ENCODE data around the gene PDK2.
"Not testable (repeated sequence)": the region's sequence is repeated elsewhere in the genome, so short reads cannot be mapped to it uniquely, and the experiment has no call there.

Gene PDK2

DNA sequence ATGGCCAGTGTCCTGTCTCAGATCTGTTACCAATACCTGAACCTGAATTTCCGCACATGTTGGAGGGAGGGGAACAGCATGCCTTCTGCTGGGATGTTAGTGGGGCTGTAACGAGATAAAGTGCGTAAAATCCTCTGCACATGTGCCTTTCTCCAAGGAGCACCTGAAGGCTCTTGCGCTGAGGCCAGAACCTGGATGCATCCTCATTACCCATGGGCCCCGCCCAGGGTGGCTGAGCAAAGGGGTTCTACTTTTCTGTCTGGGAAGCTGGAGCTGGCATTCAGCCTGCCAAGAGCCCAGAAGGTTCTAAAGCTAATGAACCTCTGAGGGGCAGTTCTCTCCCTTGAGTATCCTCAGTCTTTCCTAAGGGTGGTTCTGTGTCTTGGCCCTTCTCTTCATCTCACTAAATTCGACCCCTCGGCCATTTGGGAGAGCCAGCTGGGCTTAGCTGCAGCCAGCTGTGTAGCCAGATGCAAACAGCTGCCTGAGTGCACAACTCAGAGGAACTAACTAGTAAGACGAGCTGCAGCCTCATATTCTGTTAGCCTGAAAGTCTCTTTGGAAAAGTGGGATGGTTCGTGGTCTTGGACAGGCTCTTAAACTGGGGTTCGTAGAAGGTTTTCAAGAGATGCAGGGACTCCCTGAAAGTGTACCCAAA, 36.7 kb upstream of the PDK2 start:
- DNase-seq (ENCODE audit: low spot score), result no peak

DNA sequence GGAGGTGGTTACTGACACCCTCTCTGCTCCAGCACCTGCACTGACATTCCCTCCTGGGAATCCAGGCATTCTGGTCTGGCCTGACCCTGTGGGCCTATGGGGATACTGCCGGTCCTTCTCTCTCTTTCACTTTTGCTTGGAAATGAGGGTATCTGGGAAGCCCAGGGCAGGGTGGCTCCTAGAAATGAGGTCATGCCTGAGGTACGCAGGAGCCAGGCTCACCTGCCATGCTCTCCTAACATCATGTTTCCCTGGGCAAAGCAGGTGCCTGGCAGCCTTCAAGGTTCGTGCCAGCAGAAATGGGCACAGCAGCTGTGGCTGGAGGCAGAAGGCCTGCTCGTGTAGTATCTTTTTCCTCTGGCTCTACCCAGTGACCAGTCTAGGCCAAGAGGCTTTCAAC, 35.9 kb upstream of the PDK2 start:
- DNase-seq (ENCODE audit: low spot score), result no peak

DNA sequence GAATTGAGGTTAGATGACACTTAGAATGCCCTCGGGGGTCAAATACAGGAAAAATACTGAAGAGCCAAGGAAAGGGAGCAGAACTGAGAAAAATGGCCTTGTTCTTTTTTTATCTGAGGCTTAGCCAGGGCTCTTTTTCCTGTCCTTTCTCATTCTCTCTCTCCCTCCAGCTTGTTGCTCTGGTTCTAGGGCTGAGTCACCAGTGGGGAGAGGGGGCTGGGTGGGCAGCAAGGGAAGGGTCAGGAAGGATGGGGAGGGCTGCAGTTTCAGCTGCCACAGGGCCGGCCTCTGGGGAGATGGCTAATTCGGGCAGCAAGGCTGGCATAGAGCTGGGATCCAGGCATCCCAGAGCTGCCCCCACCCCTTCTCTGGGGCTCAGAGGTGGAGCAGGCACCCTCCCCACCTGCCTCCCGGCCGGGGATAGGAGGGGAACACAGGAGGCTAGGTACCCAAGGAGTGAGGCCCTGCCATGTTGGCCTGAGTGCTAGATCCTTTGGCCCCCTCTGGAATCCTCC, 35.3 kb upstream of the PDK2 start:
- no peak for DNase-seq (ENCODE audit: low spot score)

DNA sequence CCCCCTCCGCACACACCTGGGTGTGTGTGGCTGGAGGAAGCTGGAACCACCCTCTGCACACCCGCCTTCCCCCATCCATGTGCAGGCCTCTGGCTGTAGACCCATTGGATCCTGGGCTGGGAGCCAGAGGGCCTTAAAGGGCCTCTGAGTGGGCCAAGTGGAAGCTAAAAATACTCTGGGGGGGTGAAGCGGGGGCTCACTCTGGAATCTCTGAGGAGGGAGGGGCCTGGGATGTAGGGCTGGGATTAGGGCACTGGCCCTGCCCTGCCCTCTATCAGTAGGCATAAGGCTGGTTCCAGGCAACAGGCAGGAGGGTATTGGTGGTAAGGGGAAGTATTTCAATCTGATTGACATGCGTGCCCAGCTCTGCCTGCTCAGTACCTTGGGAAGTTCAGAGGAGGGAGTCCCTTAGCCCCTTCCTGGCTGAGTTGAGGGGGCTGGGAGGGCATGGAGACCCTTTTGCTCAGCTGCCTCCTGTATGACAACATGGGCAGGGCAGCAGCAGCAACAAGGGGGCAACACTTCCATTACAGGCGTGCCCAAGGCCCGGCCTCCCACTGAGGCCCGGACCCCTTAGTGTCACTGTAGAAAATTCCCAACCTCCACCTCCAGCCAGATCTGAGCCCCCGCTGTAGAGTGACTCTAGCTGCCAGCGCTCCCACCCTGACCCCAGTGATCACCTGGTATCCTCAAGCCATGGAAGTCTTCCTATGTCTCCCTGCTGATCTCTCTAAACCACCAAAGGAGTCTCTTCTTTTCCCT, 34.0 kb upstream of the PDK2 start:
- DNase-seq (ENCODE audit: low spot score), result no peak

DNA sequence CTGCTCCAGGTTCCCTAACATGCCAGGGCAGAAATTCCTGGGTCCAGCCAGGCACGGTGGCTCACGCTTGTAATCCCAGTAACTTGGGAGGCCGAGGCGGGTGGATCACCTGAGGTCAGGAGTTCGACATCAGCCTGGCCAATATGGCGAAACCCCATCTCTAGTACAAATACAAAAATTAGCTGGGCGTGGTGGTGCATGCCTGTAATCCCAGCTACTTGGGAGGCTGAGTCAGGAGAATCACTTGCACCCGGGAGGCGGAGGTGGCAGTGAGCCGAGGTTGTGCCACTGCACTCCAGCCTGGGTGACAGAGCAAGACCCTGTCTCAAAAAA, 33.5 kb upstream of the PDK2 start:
- not testable (repeated sequence) for DNase-seq (ENCODE audit: low spot score)

DNA sequence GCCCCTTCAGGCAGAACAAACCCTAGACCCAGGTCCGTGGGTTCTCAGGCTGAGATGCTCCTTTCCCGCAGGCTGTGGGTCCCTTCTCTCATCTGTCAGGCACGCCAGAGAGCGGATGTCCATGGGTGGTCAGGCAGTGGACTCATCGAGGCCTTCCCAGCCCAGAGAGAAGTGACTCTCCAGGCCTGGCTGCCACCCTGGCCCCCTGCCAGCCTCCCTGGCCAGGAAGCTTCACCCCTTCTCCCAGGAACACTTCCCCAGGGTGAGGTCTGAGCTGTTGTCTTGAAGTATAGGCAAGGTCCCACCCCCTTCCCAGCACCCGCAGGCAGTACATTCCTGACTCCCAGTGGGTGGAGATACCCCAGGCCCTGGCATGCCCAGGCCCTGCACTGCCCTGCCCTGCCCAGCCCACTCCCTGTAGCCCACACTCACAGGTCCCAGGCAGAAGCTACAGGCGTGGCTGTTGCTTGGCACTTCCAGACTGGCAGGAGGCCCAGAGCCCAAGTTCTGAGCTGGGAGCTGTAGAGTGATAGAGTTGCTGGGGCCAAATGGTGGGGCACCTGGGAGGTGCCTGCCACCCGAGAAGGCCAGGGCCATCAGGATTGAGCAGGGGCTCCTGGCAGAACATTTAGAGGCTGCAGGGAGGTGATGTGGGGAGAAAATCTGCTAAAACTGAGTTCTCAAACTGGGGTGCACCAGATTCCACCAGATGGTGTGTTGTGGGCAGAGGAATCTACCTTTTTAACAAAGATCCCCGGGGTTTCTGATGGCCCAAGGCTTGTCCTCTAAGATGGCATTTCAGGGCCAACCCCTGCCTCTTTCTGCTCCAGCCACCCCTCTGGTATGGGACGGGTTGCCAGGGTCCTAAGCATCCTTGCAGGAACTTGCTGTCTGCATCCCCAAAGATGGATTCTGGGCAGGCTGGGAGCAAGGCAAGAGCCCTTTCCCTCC, 32.6 kb upstream of the PDK2 start:
- no peak for DNase-seq (ENCODE audit: low spot score)

DNA sequence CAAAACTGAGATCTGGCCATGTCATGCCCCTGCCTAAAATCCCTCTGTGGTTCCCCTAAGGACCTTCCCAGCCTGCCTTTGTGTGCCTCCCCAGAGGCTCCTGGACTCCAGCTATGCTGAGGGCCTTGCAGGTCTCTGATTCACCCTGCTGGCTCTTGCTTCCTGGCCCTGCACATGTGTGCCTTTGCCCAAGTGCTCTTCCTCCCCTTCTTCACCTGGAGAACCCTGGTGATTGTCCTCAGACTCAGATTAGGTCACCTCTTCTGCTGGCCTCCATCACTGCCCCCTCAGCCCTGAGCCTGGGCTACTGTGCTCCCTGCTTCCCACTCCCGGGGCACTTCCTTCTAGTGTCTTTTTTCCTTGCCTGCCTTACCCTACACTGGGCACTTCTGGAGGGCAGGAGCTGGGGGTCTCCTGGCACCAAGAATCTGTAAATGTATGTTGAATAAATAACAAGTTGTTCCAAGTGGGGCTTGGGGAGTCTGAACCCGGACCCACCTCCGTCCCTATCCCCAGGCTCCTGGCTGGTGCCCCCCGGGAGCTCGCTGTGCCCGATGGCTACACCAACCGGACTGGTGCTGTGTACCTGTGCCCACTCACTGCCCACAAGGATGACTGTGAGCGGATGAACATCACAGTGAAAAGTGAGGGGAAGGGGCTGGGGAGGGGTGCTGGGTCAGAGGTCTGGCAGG, 31.4 kb upstream of the PDK2 start:
- DNase-seq (ENCODE audit: low spot score), result no peak

DNA sequence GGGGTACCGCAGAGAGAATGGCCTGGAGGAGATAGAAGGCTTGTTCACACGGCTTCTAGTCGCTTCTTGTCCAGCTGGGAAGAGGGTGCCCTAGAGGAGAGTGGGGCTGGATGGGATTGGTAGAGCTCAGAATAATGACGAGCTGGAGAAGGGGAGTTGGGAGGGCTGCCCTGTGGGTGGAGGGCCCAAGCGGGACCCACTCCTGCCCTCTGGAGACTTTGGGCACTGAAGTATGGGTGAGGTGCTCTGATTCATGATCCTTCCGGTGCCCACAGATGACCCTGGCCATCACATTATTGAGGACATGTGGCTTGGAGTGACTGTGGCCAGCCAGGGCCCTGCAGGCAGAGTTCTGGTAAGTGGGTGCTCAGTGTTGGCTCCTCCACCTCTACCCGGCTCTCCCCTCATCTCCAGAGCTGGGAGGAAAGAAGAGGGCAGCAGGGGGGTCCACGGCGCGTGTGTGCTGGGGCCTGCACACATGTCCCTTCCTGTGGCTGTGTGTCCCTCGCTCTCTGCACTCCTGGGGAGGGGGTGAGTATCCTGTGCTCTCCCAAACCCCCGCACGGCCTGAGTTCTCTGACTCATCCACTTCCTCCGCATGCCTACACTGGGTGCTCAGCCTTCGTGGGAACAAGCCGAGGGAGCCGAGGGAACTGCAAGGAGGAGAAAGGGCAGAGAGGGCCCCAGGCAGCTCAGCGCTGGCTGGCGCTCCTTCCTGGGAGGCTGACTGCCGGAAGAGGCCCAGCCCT, 30.7 kb upstream of the PDK2 start:
- no peak for DNase-seq (ENCODE audit: low spot score)

DNA sequence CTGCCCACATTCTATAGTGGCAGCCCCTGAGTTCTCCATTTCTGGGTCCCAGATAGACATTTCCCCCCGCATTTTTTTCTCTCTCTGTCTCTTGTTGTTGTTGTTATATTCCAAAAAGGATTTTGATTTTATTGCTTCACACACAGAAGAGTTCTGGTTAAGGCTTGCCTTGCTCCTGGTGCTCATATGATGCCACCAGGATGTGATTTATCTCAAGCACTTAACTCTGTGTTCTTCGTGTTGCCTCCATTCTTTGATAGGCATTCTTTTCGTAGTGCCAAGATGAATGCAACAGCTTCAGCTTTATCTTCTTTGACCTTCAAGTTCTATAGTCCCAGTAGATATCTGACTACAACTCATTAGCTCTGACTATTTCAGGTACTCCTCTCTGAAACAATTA, 30.1 kb upstream of the PDK2 start:
- no peak for DNase-seq (ENCODE audit: low spot score)

DNA sequence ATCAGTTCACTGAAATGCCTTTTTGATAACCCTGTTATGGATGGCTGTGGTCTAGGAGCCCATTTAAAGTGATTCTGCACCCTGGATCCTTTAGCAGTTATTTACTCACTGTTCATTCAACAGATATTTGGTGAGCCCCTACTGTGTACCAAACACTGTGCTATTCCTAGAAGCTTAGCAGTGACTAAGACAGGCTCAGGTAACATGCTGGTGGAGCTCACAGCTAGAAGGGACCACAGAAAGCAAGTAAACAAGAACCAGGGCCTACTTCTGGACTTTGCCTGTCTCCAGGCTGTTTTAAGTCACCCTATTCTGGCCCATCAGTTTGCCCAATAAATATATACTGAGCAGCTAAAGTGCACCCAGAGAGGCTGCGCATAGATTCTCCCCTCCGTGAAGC, 28.2 kb upstream of the PDK2 start:
- no peak for DNase-seq (ENCODE audit: low spot score)

DNA sequence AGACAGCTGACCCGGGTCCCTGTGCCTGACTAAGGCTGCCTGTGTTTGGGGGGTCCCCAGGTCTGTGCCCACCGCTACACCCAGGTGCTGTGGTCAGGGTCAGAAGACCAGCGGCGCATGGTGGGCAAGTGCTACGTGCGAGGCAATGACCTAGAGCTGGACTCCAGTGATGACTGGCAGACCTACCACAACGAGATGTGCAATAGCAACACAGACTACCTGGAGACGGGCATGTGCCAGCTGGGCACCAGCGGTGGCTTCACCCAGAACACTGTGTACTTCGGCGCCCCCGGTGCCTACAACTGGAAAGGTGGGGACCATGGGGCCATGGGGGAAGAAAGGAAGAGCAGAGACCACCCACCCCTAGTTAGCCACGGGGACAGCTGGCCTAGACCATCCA, 27.2 kb upstream of the PDK2 start:
- no peak for DNase-seq (ENCODE audit: low spot score)

DNA sequence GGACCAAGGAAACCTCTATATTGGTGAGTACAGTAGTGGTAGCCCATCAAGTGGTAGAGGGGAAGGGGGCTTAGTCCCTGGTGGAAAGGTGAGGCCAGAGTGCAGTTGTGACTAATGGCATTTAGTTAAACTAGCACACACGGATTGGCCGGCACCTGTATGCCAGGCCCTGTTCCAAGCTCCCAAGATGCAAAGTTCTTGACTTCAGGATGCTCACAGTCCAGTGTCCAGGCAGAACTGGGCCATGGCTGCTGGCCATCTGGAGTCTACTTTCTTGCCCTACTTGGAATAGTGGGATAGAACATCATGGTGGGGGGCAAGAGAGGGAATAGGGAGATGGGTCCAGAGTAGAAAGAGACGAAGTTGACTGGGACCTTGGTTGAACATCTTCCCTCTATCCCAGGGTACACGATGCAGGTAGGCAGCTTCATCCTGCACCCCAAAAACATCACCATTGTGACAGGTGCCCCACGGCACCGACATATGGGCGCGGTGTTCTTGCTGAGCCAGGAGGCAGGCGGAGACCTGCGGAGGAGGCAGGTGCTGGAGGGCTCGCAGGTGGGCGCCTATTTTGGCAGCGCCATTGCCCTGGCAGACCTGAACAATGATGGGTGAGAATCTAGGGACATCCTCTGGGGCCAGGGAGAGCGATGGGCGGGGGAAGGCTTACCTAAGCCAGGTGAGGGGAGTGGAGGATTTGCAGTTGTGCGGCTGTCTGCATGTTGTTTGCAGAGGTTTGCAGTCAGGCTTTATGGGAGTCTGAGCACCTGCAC, 24.1 kb upstream of the PDK2 start:
- no peak for DNase-seq (ENCODE audit: low spot score)

DNA sequence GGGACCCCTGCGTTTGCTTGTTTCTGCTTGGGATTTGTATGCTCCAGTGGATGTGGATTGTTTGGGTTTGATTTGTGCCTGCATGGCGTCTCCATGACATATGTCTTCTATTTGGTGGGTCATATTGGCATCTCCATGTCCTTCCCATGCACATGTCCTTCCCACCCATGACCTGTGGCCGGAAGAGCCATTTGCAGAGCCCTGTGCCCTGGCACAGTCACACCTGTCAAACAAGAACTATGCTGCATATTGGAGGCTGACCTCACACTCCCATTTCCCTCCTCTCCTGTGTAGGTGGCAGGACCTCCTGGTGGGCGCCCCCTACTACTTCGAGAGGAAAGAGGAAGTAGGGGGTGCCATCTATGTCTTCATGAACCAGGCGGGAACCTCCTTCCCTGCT, 23.5 kb upstream of the PDK2 start:
- DNase-seq (ENCODE audit: low spot score), result no peak

DNA sequence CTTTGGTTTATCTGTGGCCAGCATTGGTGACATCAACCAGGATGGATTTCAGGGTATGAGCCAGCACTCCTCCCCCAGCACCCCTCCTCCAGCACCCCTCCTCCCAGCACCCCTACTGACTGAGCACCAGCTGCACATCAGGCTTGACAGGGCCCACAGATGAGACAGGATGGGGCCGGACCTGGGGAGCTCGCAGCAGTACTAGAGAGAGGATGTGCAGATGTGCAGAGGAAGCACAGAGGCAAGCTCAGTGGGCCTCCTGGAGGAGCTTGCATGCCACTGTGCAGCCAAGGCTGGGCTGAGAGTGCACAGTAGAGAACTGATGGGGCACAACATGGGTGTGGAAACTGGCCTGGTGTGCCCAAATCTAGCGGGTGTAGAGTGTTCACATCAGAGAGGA, 23.0 kb upstream of the PDK2 start:
- DNase-seq (ENCODE audit: low spot score), result no peak

DNA sequence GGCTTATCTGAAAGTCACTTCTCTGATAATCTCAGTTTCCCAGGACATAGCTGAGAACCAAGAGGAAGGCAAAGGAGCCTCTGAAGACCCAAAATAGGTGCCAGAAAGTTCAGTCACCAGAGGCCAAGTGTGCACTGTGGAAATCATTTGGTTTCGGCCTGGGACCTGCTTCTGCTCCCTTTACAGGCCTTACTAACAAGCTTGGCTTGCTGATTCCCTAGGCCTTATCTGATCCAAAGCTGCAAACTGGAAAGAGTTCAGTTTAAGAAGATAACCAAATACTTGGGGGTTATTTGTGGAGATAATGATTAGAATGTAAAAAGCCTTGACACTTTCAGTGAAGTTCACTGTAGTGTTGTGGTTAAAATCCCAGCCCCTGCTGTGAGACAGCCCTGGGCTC, 22.2 kb upstream of the PDK2 start:
- DNase-seq (ENCODE audit: low spot score), result no peak

DNA sequence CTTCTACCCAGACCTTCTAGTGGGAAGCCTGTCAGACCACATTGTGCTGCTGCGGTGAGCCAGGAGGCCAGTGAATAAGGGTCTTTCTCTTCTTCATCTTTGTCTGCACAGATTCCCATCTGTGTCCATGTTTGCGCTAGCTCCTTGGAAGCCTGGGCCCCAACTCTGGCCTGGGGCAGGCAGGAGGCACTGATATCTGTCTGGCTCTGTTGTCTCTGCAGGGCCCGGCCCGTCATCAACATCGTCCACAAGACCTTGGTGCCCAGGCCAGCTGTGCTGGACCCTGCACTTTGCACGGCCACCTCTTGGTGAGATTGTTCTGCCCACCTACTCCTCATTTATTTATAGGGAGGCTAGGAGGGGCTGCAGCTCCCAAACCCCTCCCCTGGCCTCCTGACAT, 20.9 kb upstream of the PDK2 start:
- DNase-seq (ENCODE audit: low spot score), result no peak

DNA sequence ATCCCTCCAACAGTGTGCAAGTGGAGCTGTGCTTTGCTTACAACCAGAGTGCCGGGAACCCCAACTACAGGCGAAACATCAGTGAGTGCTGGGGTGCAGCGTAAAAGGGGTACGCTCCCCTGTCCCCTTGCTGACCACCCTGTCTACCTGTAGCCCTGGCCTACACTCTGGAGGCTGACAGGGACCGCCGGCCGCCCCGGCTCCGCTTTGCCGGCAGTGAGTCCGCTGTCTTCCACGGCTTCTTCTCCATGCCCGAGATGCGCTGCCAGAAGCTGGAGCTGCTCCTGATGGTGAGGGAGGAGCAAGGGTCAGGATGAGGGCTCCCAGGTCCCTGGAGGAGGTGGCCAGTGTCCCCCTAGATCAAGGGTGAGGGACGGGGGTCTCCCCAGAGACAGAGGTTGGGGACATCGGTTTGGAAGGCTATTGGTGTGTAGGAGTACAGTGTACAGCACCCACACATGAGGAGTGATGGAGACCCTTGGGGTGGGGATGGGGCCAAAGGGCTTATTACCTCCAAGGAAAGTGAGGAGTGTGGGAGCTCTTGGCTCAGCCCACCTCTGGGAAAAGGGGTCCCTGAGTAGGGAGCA, 19.6 kb upstream of the PDK2 start:
- DNase-seq (ENCODE audit: low spot score), result no peak

DNA sequence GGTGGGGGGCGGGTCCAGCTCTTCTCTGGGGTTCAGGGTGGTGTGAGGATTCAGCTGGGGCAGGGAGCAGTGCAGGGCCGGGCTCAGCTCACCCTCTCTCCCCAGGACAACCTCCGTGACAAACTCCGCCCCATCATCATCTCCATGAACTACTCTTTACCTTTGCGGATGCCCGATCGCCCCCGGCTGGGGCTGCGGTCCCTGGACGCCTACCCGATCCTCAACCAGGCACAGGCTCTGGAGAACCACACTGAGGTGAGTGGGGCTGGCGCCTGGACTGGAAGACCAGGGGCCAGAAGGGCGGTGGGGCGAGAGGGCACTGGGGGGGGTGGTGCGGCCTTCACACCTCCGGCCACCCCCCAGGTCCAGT, 18.9 kb upstream of the PDK2 start:
- DNase-seq (ENCODE audit: low spot score), result no peak

DNA sequence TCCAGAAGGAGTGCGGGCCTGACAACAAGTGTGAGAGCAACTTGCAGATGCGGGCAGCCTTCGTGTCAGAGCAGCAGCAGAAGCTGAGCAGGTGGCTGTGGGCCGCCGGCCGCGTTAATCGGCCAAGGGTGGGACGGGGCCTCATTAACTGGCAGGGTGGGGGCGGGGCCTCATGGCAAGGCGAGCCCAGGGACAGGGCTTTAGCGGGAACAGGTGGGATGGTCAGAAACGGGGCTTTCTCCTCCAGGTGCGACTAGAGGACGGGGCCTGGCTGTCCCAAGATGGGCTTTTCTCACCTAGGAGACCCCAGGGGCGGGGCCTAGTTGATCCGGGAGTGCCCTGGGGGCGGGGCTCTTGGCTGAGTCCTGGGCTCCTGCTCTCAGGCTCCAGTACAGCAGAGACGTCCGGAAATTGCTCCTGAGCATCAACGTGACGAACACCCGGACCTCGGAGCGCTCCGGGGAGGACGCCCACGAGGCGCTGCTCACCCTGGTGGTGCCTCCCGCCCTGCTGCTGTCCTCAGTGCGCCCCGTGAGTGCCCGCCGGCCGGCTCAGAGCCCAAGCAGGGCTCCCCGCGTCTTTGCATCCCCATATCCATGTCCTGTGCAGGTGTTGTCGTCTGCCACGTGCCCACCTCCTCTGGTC, 18.4 kb upstream of the PDK2 start:
- DNase-seq (ENCODE audit: low spot score), result no peak

DNA sequence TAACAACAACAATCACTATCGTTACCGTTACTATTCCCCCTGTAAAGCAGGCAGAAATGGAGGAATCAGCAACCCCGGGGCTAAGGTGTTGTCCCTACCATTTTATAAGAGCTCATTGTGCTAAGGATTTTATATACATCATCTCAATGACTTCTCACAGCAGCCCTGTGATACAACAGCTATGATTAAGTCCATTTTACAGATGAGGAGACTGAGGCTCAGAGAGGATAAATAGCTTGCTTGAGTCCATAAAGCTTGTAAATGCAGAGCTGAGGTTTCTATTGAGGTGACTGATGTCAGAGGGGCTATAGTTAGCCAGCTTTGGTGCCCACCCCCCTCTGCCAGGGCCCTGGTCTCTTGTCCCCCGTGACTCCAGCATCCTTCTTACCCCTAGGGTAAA, 16.7 kb upstream of the PDK2 start:
- DNase-seq (ENCODE audit: low spot score), result no peak
